Panc1 (cell line): ENCODE results near the gene NSD1. TPM values are rescaled to one million over a fixed set of nuclear protein-coding genes. Genes with fewer than 3 reads are reported as not detected.
"Not testable (repeated sequence)": the region's sequence is repeated elsewhere in the genome, so short reads cannot be mapped to it uniquely, and the experiment has no call there.

Source experiments
- ATAC-seq: fragments of 200-7000 bp; cut with Tn5 transposase; 2 replicates; pipeline ENCODE4 v1.9.1; 2020; ENCODE audit warnings: mild to moderate bottlenecking, moderate library complexity
- BruUV-seq: library from RNA; stranded (reverse); fragments of 400-500 nt; replicated peaks from 2 replicates; lab custom pipeline; 2021; lab: Mats Ljungman, UMichigan
- CTCF ChIA-PET: fragments of 300-600 bp; sonication (Branson Sonifier 250); formaldehyde crosslinking; loops from one replicate; lab custom pipeline; 2022; ENCODE audit warnings: antibody characterized with exemption; lab: Charles Lee
- POLR2A ChIA-PET: fragments of 300-600 bp; sonication (Branson Sonifier 250); formaldehyde crosslinking; loops from one replicate; lab custom pipeline; 2022; ENCODE audit warnings: antibody characterized with exemption; lab: Charles Lee
- DNase-seq: peaks from one replicate; pipeline ENCODE4 v3.0.0-alpha.2; 2010; ENCODE audit warnings: low read depth, low spot score
- H3K27ac ChIP-seq: 2 replicates; pipeline ENCODE4 v1.5.1; 2011; ENCODE audit warnings: mild to moderate bottlenecking, low read length, inconsistent platforms
- H3K27me3 ChIP-seq: fragments of 200-500 bp; sonication (Bioruptor generic); 2 replicates; pipeline ENCODE4 v1.6.0; 2014; ENCODE audit warnings: low read length, inconsistent platforms; ENCODE audit not compliant: control insufficient read depth, insufficient read depth
- H3K36me3 ChIP-seq: fragments of 200-500 bp; sonication (Bioruptor generic); 2 replicates; pipeline ENCODE4 v1.5.1; 2014; ENCODE audit warnings: inconsistent platforms, mild to moderate bottlenecking, low read length, moderate library complexity; ENCODE audit not compliant: control insufficient read depth, insufficient read depth
- H3K4me1 ChIP-seq: 2 replicates; pipeline ENCODE4 v1.5.1; 2011; ENCODE audit warnings: inconsistent platforms, mild to moderate bottlenecking, low read length, moderate library complexity; ENCODE audit not compliant: control insufficient read depth, insufficient read depth
- H3K4me3 ChIP-seq, 2 experiments: 2 replicates each; pipeline ENCODE4 v1.5.1; 2011 to 2012; ENCODE audit warnings: low read depth in 2 of 2, low read length in 2 of 2, mild to moderate bottlenecking in 2 of 2, inconsistent platforms in 1 of 2, moderate library complexity in 1 of 2
- H3K9me3 ChIP-seq: fragments of 200-500 bp; sonication (Bioruptor generic); 2 replicates; pipeline ENCODE4 v1.5.1; 2014; ENCODE audit warnings: low read depth, mild to moderate bottlenecking, inconsistent platforms, low read length, moderate library complexity; ENCODE audit not compliant: control insufficient read depth, insufficient read depth
- CTCF ChIP-seq: fragments of 450-650 bp; IDR thresholded peaks from 2 replicates; pipeline ENCODE4 v1.5.1; 2017; ENCODE audit warnings: mild to moderate bottlenecking
- POLR2AphosphoS5 ChIP-seq: IDR thresholded peaks from 2 replicates; pipeline ENCODE4 v1.6.1; 2012; ENCODE audit warnings: mild to moderate bottlenecking, low read depth, low read length, moderate library complexity
- REST ChIP-seq, 2 experiments: IDR thresholded peaks; 2 replicates each; pipeline ENCODE4 v1.6.1; 2011 to 2012; ENCODE audit warnings: low read depth in 2 of 2, control low read depth in 1 of 2, low read length in 1 of 2, mild to moderate bottlenecking in 1 of 2, moderate library complexity in 1 of 2; ENCODE audit not compliant: insufficient read depth in 1 of 2
- SIN3A ChIP-seq: IDR thresholded peaks from 2 replicates; pipeline ENCODE4 v1.6.1; 2012; ENCODE audit warnings: low read depth, mild to moderate bottlenecking, low read length, moderate library complexity, borderline replicate concordance; ENCODE audit not compliant: insufficient read depth
- TCF7L2 ChIP-seq: IDR thresholded peaks from 2 replicates; pipeline ENCODE4 v1.6.1; 2011; ENCODE audit warnings: mild to moderate bottlenecking, low read depth, low read length, inconsistent platforms
- in situ Hi-C: cut with HindIII; loops from 2 replicates; pipeline ENCODE4 v1.10.0; 2016; ENCODE audit warnings: low sequenced_read_pairs, low pct_unique_long_range_greater_than_20kb
- intact Hi-C: fragments of 100-400 bp; cut with micrococcal nuclease; formaldehyde crosslinking; loops from one replicate; pipeline ENCODE4 v1.10.0; 2022; ENCODE audit not compliant: unreplicated experiment
- total RNA-seq: library from RNA; stranded (reverse); gene quantifications from one replicate; pipeline ENCODE4 v1.2.1, GENCODE V29; 2021; ENCODE audit not compliant: unreplicated experiment

The NSD1 gene
- total RNA-seq, 1 experiment from 2014 or later = 58.7 TPM

- Histone ChIP-seq H3K27ac (no peak overlapping the region), H3K27me3 (no peaks in the 10 kb centered on the region), H3K4me1 (no peaks in the 10 kb centered on the region), H3K9me3 (no peaks in the 10 kb centered on the region), H3K4me3 (no peak overlapping the region), H3K36me3 (no peaks in the 10 kb centered on the region)
- in situ Hi-C loops = no loop called here
- ATAC-seq = no peak
- intact Hi-C loops = no loop called here
- ChIA-PET CTCF (no interaction called here), POLR2A (no interaction called here)
- no TSS peak for BruUV-seq
- TF ChIP-seq TCF7L2 = no peak
- no peak for DNase-seq
Observed at GRCh38 chr5:177176175-177176711, 42.7 kb downstream of the NSD1 start.

- not testable (repeated sequence) for BruUV-seq
Observed at GRCh38 chr5:177177847-177178437, 44.4 kb downstream of the NSD1 start.

GRCh38 chr5:177178733-177179304, 45.2 kb downstream of the NSD1 start:
- in situ Hi-C loops (no loop called here), intact Hi-C loops (no loop called here)
- TSS peak; percentile 51 for BruUV-seq
- TF ChIP-seq SIN3A (no peak), TCF7L2 (no peak), POLR2AphosphoS5 (no peak), REST (IDR thresholded peaks at IDR 0.05; ENCODE audit: insufficient read depth in 1 of 2, low read depth in 2 of 2, low read length in 1 of 2) (no peak), CTCF (no peak)
- H3K27ac ChIP-seq = no peak overlapping the region
- H3K9me3 ChIP-seq = no peaks in the 10 kb centered on the region
- no peak for DNase-seq
- no peaks in the 10 kb centered on the region for H3K4me1 ChIP-seq
- no peak overlapping the region for H3K4me3 ChIP-seq
- no peaks in the 10 kb centered on the region for H3K36me3 ChIP-seq
- POLR2A ChIA-PET = interaction anchor here (0.5 kb wide), 1 partner anchor 40 kb away, joined by 3 read pairs; no protein-coding TSS in a partner anchor
- no peak for ATAC-seq
- CTCF ChIA-PET = no interaction called here
- H3K27me3 ChIP-seq = no peaks in the 10 kb centered on the region

More at GRCh38 chr5:177177847-177178437, 44.4 kb downstream of the NSD1 start:
- CTCF ChIA-PET, H3K9me3 ChIP-seq, intact Hi-C loops, in situ Hi-C loops, H3K36me3 ChIP-seq, POLR2A ChIA-PET, H3K4me3 ChIP-seq, H3K4me1 ChIP-seq, ATAC-seq, DNase-seq, H3K27ac ChIP-seq, H3K27me3 ChIP-seq: not testable (repeated sequence)
